ENCODE results near the gene CENPV.
"Not testable (repeated sequence)": the region's sequence is repeated elsewhere in the genome, so short reads cannot be mapped to it uniquely, and the experiment has no call there.

Gene CENPV

DNA sequence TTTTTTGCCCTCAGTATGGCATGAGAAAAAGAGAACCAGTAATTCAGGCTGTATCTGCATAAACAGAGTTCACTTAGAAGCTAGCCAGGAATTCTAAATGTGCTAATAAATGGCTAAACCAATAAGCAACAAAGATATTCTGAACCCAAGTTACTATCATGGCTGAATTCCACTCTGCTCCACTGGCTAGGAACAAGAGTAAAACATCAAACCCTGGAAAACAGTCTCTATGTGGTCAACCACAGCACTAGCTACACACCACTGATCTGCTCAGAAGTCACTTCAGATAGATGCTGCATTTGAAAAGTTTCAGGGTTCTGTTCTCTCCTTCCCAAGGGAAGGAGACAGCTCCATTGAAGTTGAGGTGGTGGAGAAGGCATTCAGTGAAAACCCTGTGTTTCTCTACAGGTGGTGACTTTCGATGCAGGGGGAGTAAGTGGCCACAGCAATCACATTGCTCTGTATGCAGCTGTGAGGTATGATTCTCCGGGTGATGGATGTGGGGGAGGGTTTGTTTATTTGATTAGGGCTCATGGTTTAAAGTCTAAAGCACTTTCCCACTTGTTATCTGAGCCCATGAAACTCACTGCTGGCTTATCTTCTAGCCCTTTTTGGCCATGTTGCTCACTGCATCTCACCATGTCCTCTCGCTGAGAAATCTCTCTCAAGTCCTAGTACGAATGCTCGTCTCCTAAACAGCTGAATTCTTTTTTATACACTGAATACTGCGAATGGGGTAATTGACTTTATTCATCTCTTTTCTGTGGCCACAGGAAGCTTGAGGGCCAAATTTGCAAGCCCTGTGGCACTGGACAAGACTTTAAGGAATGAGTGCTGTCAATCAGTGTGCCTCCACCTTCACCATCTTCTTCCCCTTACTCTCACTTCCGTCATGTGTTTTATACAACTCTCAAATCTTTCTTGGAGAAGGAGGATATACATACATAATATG is 39.9 kb downstream of the CENPV start:
- no peak for DNase-seq (ENCODE audit: low read depth, low spot score)

DNA sequence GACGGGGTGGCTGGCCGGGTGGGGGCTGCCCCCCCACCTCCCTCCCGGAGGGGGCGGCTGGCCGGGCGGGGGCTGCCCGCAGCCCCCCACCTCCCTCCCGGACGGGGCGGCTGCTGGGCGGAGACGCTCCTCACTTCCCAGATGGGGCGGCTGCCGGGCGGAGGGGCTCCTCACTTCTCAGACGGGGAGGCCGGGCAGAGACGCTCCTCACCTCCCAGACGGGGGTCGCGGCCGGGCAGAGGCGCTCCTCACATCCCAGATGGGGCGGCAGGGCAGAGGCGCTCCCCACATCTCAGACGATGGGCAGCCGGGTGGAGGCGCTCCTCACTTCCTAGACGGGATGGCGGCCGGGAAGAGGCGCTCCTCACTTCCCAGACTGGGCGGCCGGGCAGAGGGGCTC is 41.2 kb downstream of the CENPV start:
- DNase-seq (ENCODE audit: low read depth, low spot score) = not testable (repeated sequence)

DNA sequence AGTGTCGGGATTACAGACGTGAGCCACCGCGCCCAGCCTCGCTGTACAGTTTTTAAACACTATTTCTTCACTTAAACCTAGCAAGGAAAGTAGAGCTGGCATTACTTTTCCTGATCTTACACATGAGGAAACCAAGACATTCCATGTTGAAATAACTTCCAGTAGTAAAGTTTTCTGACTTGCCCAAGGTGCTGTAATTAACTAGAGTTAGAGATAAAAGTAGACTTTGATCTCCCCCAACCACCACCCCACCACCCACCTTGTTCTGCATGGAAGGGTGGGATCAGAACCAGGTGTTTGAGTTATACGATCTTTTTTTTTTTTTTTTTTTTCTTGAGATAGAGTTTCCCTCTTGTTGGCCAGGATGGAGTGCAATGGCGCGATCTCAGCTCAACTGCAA is 47.1 kb downstream of the CENPV start:
- DNase-seq (ENCODE audit: low read depth, low spot score) = no peak

DNA sequence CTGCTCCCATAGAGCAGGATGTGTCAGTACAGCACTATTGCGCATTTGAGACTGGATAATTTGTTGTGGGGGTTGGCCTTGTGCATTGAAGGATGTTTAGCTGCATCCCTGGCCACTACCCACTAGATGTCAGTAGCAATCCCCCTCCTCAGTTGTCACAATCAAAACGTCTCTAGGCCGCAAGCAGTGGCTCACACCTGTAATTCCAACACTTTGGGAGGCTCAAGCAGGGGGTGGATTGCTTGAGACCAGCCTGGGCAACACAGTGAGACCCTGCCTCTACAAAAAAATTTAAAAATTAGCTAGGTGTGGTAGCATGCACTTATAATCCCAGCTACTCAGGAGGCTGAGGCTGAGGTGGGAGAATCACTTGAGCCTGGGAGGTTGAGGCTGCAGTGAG is 48.4 kb downstream of the CENPV start:
- DNase-seq (ENCODE audit: low read depth, low spot score) = no peak

DNA sequence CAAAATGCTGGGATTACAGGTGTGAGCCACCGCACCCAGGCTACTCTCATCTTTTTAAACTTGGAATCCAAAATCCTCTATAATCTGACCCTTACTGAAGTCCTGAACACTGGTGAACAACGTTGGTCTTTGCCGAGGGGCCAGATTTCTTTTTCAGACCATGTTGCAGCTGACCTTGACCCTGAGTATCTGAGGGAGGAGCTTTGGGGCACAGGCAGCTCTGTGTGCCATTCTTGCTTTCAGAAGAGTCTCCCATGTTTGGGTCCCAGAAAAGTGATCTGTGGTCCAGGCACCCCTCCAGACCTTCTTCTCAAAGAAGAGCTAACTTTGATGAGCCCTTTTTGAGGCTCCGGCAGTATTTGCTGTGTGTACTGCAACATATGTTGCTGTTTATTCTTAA is 50.4 kb downstream of the CENPV start:
- no peak for DNase-seq (ENCODE audit: low read depth, low spot score)

DNA sequence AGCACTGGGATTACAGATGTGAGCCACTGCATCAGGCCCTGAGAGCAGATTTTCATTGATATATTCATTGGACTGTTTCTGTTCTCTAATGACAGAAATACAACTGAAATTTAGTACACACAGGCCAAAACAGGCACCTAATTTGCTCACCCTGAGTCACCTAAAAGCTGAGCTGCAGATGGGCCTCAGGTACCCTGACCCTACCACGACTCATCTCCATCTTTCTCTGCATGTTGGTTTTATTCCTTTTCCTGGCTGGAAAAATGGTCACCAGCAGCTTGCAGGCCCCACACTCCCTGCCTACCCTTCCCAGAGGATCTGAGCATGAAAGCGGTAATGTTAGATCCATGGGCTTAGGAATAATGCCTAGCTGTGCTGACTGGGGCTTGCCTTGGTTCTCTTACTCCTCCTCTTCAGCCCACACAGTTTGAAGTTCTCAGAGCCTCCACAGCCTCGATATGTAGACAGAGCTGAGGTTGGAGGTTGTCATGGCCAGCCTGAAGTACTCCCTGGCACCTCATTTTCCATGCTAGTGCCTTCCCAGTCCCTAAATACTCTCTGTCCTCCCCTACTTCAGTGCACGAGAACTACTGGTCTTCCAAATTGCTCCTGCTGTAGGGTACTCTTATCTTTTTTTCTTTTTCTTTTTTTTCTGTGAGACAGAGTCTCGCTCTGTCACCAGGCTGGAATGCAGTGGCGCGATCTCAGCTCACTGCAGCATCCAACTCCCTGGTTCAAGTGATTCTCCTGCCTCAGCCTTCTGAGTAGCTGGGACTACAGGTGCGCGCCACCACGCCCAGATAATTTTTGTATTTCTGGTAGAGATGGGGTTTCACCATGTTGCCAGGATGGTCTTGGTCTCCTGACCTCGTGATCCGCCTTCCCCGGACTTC is 51.1 kb downstream of the CENPV start:
- DNase-seq (ENCODE audit: low read depth, low spot score) = no peak

DNA sequence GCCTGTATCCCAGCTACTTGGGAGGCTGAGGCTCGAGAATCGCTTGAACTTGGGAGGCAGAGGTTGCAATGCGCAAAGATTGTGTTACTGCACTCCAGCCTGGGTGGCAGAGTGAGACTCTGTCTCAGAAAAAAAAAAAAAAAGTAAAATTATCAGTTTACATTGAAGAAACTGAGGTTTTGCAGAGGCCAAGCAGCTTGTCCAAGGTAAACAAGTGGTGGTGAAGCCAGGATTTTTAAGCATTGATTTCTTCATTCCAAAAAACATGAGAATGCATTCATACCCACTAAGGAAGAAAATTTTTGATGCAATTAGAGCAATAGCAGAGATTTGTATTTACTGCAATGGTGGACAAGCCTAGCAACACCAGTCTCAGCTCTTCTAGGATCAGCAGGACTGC is 52.7 kb downstream of the CENPV start:
- DNase-seq (ENCODE audit: low read depth, low spot score) = no peak

DNA sequence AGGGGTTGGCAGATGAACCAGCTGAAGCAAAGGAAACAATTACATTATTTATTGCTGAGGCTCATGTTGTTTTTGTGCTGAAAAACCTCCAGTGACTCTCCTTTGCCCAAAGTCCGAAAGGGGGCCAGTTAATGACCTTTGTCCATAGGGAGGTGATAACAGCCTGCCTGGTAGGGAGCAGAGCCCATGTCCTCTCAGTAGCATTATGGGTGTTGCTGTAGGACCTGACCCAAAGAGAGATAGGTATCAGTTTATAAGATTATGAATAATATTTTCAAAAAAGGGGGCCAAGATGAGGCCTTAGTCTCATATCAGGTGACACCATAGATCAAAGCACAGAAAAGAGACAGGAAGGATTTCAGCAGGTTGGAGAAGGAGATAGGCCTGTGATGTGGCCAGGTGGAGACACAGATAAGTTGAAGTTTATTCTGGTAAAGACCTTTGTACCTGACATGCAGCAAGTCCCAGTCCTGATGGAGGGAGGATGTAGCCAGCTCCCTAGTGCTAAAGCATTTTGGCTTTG is 55.1 kb downstream of the CENPV start:
- DNase-seq (ENCODE audit: low read depth, low spot score) = no peak

DNA sequence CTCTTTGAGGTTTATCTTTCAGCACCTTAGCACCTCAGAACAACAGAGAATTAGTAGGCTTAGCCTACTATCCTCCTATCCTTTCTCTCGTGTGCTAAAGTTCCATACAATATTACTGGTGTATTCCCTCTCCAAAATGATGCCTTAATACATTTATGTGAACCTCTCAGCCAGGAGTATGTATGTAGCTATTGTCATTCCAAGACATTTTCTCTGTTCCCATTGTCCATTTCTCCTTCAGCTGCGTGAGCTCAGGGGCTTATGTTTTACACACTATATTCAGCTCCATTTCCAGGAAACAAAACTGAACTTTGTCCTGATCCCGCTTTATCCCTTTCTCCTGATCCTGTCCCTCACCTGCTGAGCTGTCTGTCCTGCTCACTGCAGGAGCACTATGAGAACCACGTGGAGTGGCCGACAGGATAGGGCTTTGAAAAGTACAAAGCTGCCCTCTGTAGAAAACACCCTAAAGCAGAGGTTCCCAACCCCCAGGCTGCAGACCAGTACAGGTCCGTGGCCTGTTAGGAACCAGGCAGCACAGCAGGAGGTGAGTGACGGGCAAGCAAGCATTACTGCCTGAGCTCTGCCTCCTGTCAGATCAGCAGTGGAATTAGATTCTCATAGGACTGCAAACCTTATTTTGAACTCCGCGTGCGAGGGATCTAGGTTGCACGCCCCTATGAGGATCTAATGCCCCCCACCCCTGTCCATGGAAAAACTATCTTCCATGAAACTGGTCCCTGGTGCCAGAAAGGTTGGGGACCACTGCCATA is 55.7 kb downstream of the CENPV start:
- DNase-seq (ENCODE audit: low read depth, low spot score) = no peak

DNA sequence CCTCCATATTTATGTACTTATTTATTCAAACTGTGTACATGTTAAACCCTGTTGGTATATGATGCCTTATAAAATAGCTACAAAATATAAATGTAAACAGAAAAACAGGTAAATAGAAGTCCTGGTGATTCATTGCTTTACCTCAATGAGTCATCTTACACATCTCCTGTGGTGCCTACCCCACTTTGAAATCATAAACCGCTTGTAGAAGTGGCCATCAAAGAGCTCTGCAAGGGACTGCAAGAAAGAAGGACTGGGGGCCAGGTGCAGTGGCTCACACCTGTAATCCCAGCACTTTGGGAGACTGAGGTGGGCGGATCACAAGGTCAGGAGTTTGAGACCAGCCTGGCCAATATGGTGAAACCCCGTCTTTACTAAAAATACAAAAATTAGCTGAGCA is 57.2 kb downstream of the CENPV start:
- DNase-seq (ENCODE audit: low read depth, low spot score) = not testable (repeated sequence)

DNA sequence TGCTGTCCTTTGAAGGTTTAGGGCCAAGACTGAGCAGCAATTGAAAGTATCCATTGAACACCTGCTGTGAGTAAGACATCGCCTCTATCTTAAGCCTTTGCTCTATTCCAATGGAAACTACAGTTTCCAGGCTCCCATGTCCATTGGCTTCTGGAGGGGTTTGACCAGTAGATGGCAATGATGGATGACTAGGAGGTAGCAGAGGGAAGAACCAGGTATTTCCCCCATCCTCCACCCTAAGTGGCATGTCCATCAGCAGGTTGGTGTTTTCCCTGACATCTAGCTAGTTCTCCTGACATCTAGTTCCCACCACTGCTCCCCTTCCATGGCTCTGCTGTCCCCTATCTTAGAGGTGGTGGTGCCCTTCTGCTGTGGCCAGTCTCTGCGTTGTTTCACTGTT is 58.7 kb downstream of the CENPV start:
- no peak for DNase-seq (ENCODE audit: low read depth, low spot score)

DNA sequence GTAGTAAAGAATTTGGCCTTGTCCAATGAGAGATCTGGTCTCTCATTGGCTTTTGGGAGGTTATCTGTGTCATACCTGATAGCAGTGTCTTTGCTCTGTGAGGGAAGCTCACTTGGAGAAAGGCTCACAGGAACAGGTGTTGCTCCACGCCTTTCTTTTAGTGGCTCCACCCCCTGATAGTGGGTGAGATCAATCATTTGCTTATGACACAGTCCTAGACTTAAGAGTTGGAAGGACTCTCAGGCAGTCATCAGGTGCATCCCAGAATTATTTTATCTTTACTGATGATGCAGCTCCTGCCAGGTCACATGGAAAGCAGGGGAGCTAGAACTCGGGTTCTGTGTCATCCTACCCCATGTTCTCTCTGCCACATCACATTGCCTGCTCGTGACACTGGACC is 59.3 kb downstream of the CENPV start:
- no peak for DNase-seq (ENCODE audit: low read depth, low spot score)
